DMS114 treated with DMSO at 0.1 percent for 48 hours (cell line): ENCODE data around the gene TMEM266.

Source experiments
- DNase-seq: peaks from one replicate; lab custom pipeline; 2025; ENCODE audit not compliant: unreplicated experiment; lab: John Stamatoyannopoulos, UW

TMEM266 gene

GRCh38 chr15:76201536-76202255 is 141.9 kb downstream of the TMEM266 start:
- no peak for DNase-seq

- no peak for DNase-seq
These were observed 143.7 kb downstream of the TMEM266 start for GRCh38 chr15:76203346-76204108.

GRCh38 chr15:76204109-76204845 is 144.5 kb downstream of the TMEM266 start:
- no peak for DNase-seq

GRCh38 chr15:76204916-76205460 is 145.2 kb downstream of the TMEM266 start:
- DNase-seq: no peak

GRCh38 chr15:76206325-76206976 is 146.7 kb downstream of the TMEM266 start:
- DNase-seq: no peak

GRCh38 chr15:76208084-76208785 is 148.4 kb downstream of the TMEM266 start:
- no peak for DNase-seq

- DNase-seq: no peak
These were observed 149.1 kb downstream of the TMEM266 start for GRCh38 chr15:76208786-76209424.

- no peak for DNase-seq
These were observed 149.7 kb downstream of the TMEM266 start for GRCh38 chr15:76209523-76209922.

- DNase-seq: no peak
These were observed 150.2 kb downstream of the TMEM266 start for GRCh38 chr15:76209942-76210341.

GRCh38 chr15:76215634-76216033 is 155.8 kb downstream of the TMEM266 start:
- DNase-seq: no peak

- no peak for DNase-seq
These were observed 157.5 kb downstream of the TMEM266 start for GRCh38 chr15:76217029-76217881.

GRCh38 chr15:76217882-76218217 is 158.1 kb downstream of the TMEM266 start:
- DNase-seq: no peak

GRCh38 chr15:76221085-76221767 is 161.4 kb downstream of the TMEM266 start:
- DNase-seq: no peak

- no peak for DNase-seq
These were observed 162.4 kb downstream of the TMEM266 start for GRCh38 chr15:76222159-76222558.

- DNase-seq: no peak
These were observed 163.7 kb downstream of the TMEM266 start for GRCh38 chr15:76223521-76223920.

- DNase-seq: no peak
These were observed 169.5 kb downstream of the TMEM266 start for GRCh38 chr15:76229266-76229665.

GRCh38 chr15:76233921-76234320 is 174.1 kb downstream of the TMEM266 start:
- DNase-seq: no peak

GRCh38 chr15:76234337-76234889 is 174.6 kb downstream of the TMEM266 start:
- no peak for DNase-seq
